OCI-LY3 (cell line): ENCODE data around the gene BRD4.

ENCODE experiments used
- CTCF ChIP-seq: fragments of 200-600, 300-600 bp; sonication (generic); IDR thresholded peaks from 2 replicates; pipeline ENCODE4 v1.5.1; 2014; ENCODE audit warnings: antibody characterized with exemption, low read length, low read depth
- EZH2phosphoT487 ChIP-seq: fragments of 200-600 bp; shearing (Covaris generic); IDR thresholded peaks from 2 replicates; pipeline ENCODE4 v1.6.1; 2018; ENCODE audit warnings: antibody characterized with exemption, mixed run types, low read depth

DNA sequence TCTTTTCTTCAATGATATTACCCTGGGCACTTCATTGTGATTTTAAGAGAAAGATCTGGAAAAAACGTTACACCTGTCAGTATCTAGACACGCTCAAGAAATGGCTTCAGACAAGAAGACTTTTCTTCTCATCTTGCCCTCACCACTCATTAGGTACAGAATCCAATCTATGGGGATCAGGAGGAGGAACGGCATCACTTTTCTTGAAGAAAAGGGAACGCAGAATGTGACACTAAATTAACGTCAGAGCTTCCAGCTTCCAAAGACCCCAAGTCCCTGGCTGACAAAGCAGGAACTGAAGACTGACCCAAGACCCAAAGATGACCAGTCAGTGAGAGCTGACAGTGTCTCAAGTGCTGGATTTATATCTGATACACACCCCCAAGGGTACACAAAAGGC, 48.2 kb downstream of the BRD4 start:
- TF ChIP-seq CTCF (no peak), EZH2phosphoT487 (no peak)
